ENCODE data around the gene GPR42. TPM values are rescaled to one million over a fixed set of nuclear protein-coding genes. Genes with fewer than 3 reads are reported as not detected.
A peak's percentile ranks its signal among the peaks of the same experiment; 100 is the strongest.

Gene GPR42
- total and polyA plus RNA-seq, 10 of the 15 experiments (the other 5 are each of a cell fraction or from before 2014, with no cell fraction given), result 0.13 TPM; not detected in 9

GRCh38 chr19:35346193-35347052 is 24.4 kb upstream of the GPR42 start (continued):
- TF ChIP-seq SRF (IDR thresholded peaks at IDR 0.05; ENCODE audit: low read depth in 2 of 2, low read length in 2 of 2) (no peak), KAT2A (conservative IDR thresholded peaks at IDR 0.05; ENCODE audit: control insufficient read depth, low read depth, low read length) (no peak), ZNF217 (IDR thresholded peaks at IDR 0.05) (peak; percentile 52; the same call in 1 of the 2 replicates), ETV6 (conservative IDR thresholded peaks at IDR 0.05 in 1 of 2, IDR thresholded peaks at IDR 0.05 in 1 of 2; ENCODE audit: borderline replicate concordance in 1 of 2, low read depth in 1 of 2) (peak in 1 of 2 experiments; percentile 57; a peak in 1 of 4 replicates), HDGF (IDR thresholded peaks at IDR 0.05) (peak; percentile 93), NR2C1 (IDR thresholded peaks at IDR 0.05) (no peak), PKNOX1 (IDR thresholded peaks at IDR 0.05) (0 out of 2 replicates have a peak, but pooled peaks have one; percentile 16), BMI1 (IDR thresholded peaks at IDR 0.05; ENCODE audit: borderline replicate concordance) (peak; percentile 71), POLR2AphosphoS2 (IDR thresholded peaks at IDR 0.05; ENCODE audit: low read depth, low read length) (peak; percentile 89; the same call in 1 of the 2 replicates), ZNF687 (IDR thresholded peaks at IDR 0.05) (peak; percentile 91), PAX8 (IDR thresholded peaks at IDR 0.05) (no peak)
- TF ChIP-seq, protein P1, sequence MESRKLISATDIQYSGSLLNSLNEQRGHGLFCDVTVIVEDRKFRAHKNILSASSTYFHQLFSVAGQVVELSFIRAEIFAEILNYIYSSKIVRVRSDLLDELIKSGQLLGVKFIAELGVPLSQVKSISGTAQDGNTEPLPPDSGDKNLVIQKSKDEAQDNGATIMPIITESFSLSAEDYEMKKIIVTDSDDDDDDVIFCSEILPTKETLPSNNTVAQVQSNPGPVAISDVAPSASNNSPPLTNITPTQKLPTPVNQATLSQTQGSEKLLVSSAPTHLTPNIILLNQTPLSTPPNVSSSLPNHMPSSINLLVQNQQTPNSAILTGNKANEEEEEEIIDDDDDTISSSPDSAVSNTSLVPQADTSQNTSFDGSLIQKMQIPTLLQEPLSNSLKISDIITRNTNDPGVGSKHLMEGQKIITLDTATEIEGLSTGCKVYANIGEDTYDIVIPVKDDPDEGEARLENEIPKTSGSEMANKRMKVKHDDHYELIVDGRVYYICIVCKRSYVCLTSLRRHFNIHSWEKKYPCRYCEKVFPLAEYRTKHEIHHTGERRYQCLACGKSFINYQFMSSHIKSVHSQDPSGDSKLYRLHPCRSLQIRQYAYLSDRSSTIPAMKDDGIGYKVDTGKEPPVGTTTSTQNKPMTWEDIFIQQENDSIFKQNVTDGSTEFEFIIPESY (IDR thresholded peaks at IDR 0.05), result no peak
- TF ChIP-seq, protein P2, sequence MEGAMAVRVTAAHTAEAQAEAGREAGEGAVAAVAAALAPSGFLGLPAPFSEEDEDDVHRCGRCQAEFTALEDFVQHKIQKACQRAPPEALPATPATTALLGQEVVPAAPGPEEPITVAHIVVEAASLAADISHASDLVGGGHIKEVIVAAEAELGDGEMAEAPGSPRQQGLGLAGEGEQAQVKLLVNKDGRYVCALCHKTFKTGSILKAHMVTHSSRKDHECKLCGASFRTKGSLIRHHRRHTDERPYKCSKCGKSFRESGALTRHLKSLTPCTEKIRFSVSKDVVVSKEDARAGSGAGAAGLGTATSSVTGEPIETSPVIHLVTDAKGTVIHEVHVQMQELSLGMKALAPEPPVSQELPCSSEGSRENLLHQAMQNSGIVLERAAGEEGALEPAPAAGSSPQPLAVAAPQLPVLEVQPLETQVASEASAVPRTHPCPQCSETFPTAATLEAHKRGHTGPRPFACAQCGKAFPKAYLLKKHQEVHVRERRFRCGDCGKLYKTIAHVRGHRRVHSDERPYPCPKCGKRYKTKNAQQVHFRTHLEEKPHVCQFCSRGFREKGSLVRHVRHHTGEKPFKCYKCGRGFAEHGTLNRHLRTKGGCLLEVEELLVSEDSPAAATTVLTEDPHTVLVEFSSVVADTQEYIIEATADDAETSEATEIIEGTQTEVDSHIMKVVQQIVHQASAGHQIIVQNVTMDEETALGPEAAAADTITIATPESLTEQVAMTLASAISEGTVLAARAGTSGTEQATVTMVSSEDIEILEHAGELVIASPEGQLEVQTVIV (IDR thresholded peaks at IDR 0.05; ENCODE audit: borderline replicate concordance, partially characterized antibody), result no peak
- TF ChIP-seq, protein P3, sequence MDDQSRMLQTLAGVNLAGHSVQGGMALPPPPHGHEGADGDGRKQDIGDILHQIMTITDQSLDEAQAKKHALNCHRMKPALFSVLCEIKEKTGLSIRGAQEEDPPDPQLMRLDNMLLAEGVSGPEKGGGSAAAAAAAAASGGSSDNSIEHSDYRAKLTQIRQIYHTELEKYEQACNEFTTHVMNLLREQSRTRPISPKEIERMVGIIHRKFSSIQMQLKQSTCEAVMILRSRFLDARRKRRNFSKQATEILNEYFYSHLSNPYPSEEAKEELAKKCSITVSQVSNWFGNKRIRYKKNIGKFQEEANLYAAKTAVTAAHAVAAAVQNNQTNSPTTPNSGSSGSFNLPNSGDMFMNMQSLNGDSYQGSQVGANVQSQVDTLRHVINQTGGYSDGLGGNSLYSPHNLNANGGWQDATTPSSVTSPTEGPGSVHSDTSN (IDR thresholded peaks at IDR 0.05; ENCODE audit: insufficient replicate concordance, low read depth, low read length), result peak; percentile 4
- TF ChIP-seq, protein P4, sequence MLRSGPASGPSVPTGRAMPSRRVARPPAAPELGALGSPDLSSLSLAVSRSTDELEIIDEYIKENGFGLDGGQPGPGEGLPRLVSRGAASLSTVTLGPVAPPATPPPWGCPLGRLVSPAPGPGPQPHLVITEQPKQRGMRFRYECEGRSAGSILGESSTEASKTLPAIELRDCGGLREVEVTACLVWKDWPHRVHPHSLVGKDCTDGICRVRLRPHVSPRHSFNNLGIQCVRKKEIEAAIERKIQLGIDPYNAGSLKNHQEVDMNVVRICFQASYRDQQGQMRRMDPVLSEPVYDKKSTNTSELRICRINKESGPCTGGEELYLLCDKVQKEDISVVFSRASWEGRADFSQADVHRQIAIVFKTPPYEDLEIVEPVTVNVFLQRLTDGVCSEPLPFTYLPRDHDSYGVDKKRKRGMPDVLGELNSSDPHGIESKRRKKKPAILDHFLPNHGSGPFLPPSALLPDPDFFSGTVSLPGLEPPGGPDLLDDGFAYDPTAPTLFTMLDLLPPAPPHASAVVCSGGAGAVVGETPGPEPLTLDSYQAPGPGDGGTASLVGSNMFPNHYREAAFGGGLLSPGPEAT (IDR thresholded peaks at IDR 0.05; ENCODE audit: low read depth), result peak; percentile 98

Measured in GM12878 (cell line).